HPDE6-E6E7 (cell line): ENCODE results near the gene MAPK8IP1.
"Not testable (repeated sequence)": the region's sequence is repeated elsewhere in the genome, so short reads cannot be mapped to it uniquely, and the experiment has no call there.

Experiments used
- DNase-seq: peaks from one replicate; pipeline ENCODE4 v3.0.0; 2011; ENCODE audit warnings: missing footprints; ENCODE audit errors: extremely low spot score

Gene MAPK8IP1

DNA sequence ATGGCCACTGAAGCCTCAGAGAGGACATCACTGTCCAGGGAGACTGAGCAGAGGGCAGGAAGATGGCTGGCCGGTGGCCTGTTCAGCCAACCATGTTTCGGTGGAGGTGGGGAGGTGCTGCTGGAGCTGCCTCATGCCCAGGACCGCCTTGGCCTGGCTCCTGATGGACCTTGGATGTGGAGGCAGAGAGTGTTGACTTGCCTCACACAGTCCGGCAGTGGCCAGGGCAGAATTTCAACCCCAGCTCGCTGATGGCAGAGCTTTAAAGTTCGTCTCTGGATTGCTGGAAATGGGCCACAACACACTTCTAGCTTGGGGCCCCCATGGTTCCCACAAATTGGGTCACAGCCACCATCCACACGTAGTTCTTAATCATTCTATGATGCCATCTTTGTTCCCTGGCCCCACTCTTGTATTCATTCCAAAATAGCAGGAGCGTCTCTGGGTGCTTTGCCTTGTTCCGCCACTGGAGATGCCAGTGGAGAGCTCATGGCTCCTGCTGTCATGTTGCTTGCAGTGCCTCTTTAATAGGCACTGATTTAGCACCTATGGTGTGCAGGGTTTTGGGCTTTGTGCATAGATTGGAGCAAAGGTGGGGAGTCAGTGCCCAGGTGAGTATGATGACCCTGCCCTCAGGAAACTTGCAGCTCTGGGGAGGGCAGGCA lies 5.6 kb downstream of the MAPK8IP1 start:
- no peak for DNase-seq

DNA sequence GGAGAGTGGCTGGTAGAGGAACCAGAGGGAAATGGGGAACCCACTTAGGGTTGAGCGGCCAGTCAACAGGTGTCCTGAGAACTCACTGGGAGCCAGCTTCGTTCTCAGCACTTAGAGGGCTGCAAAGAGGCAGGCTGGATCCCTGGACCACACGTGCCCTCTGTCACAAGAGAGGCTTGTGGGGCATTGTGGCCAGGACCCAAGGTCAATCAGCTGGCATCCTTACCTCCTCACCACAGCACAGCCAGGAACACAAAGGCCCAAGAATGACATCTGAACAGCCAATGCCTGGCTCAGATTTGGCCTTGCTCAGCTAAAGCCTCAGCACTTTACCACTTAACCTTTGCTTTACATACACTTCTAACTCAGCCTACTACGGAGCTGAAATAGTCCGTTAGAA lies 7.4 kb downstream of the MAPK8IP1 start:
- no peak for DNase-seq

GRCh38 chr11:45894555-45895247 lies 9.2 kb downstream of the MAPK8IP1 start:
- DNase-seq, result no peak

DNA sequence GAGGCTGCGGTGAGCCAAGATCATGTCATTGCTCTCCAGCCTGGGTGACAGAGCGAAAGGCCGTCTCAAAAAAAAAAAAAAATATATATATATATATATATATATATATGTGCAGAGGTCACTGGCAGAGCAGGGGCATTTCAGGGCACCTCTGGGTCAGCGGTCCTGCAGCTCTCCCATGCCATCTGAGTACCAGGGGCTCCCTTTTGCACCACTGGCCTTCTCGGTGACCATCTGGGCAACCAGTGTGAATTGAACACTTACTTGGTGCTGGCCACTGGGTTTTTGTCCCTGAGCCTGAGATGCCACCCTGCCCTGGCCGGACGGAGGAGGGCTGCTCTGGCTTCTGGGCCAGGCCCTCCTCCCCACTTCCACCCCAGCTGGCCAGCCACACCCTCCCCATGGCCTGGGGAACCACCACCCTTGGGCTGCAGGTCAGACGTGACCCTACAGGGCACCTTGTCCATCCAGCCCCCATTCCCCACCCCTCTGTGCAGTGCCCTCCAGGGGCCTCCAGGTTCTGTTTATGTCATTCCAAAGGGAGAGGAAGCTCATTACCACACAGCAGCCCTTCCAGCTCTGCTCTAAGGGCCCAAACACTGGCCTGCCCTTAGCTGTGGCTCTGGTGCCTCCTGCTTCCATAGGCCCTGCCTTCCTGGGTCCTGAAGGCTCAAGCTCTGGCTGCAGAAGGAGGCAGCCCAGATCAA lies 10.3 kb downstream of the MAPK8IP1 start:
- no peak for DNase-seq

GRCh38 chr11:45896422-45896984 lies 11.1 kb downstream of the MAPK8IP1 start:
- no peak for DNase-seq

DNA sequence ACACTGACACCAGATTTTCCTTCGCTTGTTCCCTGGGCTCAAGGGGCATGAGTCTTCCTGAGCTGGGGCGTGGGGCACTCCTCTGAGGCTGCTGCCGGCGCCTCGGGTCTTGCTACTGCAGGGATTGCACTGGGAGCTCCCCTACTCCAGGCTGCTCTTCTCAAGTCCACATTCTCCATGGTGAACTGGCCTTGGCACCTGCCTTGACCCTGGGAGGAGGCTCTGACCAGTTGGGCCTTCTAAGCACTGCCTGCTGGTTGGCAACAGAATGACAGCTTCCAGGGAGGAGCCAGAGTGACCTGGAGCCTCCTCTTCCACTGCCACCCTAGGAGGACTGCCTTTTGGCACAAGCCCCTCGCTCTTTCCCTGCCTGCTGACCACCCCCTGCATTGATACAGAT lies 12.1 kb downstream of the MAPK8IP1 start:
- DNase-seq, result no peak

- DNase-seq, result no peak
Observed at GRCh38 chr11:45899086-45899447, 13.6 kb downstream of the MAPK8IP1 start.

DNA sequence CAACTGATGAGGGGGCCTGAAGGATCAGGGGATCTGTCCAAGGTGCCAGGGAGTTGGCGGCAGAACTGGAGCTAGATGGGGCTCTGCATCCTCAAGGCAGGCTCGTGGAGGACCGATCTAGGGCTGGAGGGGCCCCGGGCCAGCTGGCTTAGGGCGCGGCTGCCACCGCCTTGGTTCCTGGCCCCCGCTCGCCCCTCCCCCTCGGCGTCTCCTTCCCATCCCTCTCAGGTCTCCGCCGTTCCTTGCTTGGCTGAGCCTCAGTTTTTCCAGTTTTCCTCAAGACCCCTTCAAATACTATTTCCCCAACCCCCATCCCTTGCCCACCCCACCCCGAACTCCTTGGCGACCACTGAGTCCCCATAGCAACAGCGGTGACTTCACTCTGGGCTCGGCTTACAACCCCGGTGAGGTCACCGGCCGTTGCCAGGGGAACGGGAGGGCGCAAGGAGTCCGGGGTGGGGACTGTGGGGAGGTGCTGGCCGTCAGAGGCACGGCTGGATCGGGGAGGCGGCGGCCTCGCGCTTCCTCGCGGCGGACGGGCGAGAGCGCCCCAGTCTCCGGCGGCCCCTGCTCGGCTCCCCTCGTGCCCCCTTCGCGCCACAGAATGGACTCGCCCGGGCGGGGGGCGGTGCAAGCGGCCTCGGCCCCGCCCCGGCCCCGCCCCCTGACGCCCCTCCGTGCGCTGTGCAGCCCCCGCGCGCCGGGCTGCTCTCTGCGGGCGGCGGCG lies 14.2 kb downstream of the MAPK8IP1 start:
- peak; percentile 91 for DNase-seq

- not testable (repeated sequence) for DNase-seq
Observed at GRCh38 chr11:45900175-45900800, 14.8 kb downstream of the MAPK8IP1 start.

- no peak for DNase-seq
Observed at GRCh38 chr11:45900916-45901617, 15.6 kb downstream of the MAPK8IP1 start.

DNA sequence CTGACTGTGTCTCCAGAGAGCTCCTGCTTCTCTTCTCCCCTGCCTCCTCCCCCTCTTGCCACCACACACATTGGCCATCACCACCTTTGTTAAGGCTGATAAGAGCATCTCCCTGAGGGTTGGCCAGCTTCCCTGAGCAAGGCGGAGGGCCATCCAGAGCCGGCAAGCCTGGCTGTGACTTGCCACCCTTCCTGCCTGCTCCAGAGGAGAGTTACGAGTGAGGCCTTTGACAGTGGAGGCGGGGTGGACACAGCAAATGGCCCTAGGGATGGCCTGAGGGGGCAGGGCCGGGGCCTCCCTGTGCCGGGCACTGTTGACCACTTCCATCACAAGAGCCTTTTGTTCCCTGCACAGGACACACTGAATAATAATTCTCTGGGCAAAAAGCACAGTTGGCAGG lies 16.2 kb downstream of the MAPK8IP1 start:
- no peak for DNase-seq

- no peak for DNase-seq
Observed at GRCh38 chr11:45902452-45903380, 17.3 kb downstream of the MAPK8IP1 start.

DNA sequence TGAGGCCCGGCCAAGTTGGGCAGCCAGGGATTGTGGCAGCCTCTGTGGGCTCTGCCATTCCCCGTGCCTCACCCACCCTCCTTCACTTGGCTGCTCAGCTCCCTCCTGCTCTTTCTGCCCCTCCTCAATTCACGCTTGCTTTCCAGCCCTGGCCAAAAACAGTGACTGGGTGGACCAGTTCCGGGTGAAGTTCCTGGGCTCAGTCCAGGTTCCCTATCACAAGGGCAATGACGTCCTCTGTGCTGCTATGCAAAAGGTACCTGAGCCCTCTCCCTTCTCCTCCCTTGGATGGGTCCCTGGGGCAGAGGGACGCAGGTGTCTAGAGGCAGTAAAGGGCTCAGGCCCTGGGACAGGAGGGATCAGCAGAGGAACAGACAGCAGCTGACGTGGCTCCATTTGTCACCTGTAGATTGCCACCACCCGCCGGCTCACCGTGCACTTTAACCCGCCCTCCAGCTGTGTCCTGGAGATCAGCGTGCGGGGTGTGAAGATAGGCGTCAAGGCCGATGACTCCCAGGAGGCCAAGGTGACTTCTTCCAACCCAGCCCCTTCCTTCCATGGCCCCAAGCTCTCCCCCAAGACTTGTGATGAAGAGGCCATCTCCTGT lies 19.0 kb downstream of the MAPK8IP1 start:
- DNase-seq, result no peak

GRCh38 chr11:45905095-45905494 lies 19.6 kb downstream of the MAPK8IP1 start:
- DNase-seq, result no peak

GRCh38 chr11:45905576-45905975 lies 20.1 kb downstream of the MAPK8IP1 start:
- not testable (repeated sequence) for DNase-seq

GRCh38 chr11:45906096-45906682 lies 20.7 kb downstream of the MAPK8IP1 start:
- no peak for DNase-seq

- DNase-seq, result no peak
Observed at GRCh38 chr11:45906965-45907611, 21.6 kb downstream of the MAPK8IP1 start, which contains the start of gene FREY1. FREY1 (minus strand) TSS chr11:45907271; CDS start chr11:45907245, 26 bp downstream.

DNA sequence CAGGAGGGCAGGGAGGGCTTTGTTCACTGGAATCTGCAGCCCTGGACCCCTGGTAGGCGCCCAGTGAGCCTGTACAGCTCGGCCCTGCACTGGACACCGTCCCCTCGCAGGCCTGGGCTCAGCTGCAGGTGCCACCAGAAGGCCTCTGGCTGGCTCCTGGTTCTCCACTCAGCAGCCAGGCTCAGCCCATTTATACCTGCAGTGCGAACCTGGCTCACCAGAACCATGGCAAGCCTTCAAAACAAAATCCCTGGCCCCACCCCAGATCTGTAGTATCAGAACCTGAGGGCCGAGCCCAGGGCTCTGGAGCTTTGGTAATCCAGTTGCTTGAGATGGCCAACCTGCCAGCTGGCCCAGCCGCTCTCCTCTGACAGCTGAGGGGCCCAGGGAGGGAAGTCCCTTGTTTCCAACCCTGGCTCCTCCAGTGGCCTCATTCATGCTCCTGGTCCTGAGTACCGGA lies 22.5 kb downstream of the MAPK8IP1 start:
- DNase-seq, result no peak
